Measurements from ENCODE around the gene TXNDC16. TPM values are rescaled to one million over a fixed set of nuclear protein-coding genes. Genes with fewer than 3 reads are reported as not detected.

The TXNDC16 gene
- total RNA-seq, 4 donors from 2014 or later, result 1.5 to 6.1 (median 4.3) TPM

DNA sequence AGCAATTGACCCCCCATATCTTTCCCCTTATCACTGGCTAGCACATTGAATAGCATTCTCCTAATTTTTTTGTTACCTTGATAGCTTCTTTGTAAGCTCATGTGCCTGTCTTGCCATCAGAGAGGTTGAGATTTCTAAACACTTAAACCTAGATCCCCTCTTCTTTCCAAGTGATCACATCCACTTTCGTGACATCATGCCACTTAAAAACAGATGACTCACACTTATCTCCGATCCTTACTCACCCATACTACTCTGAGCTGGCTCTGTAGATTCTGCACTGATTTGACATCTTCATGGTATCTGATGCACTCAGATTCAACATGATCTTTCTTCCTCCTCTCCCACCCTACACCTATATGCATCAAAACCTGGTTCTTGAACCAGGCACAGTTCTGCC lies 10.8 kb upstream of the TXNDC16 start:
- Histone ChIP-seq H3K9me3 (no peaks in the 10 kb centered on the region), H3K27me3 (no peaks in the 10 kb centered on the region), H3K36me3 (no peaks in the 10 kb centered on the region), H3K4me3 (no peak overlapping the region), H3K27ac (no peak overlapping the region), H3K4me1 (no peaks in the 10 kb centered on the region)
- intact Hi-C loops (cut with DNase I), result no loop called here
- 38 to 63% methylated on average over 2 of the region's 2 CpGs for WGBS, 2 donors
- DNase-seq, result no peak
- TF ChIP-seq CTCF (IDR thresholded peaks at IDR 0.05) (no peak), POLR2A (IDR thresholded peaks at IDR 0.05) (no peak)

GRCh38 chr14:52558688-52559087 lies 6.4 kb upstream of the TXNDC16 start:
- no peaks in the 10 kb centered on the region for H3K9me3 ChIP-seq
- H3K4me1 ChIP-seq, result peaks cover 0 to 9% (median 4%) of the 10 kb centered on the region in 3 donors
- no peak for DNase-seq
- no peaks in the 10 kb centered on the region for H3K36me3 ChIP-seq
- no peak overlapping the region for H3K4me3 ChIP-seq
- H3K27me3 ChIP-seq, result no peaks in the 10 kb centered on the region
- 90 to 91% methylated on average over 2 of the region's 2 CpGs for WGBS, 2 donors
- no peak overlapping the region for H3K27ac ChIP-seq
- no peak for TF ChIP-seq CTCF (IDR thresholded peaks at IDR 0.05)
- no peak for TF ChIP-seq POLR2A (IDR thresholded peaks at IDR 0.05)
- intact Hi-C loops (cut with DNase I), result loop anchor here (10.0 kb wide), 1 partner anchor 136 kb away; the partner anchor contains the start of gene ERO1A

GRCh38 chr14:52553671-52554575 lies 1.6 kb upstream of the TXNDC16 start:
- Histone ChIP-seq H3K9me3 (no peaks in the 10 kb centered on the region), H3K27ac (peak overlapping the region; percentile 81 to 94 (median 92)), H3K4me1 (peaks cover 6 to 34% (median 15%) of the 10 kb centered on the region in 3 donors), H3K4me3 (peak overlapping the region; percentile 70 to 98 (median 82)), H3K36me3 (no peaks in the 10 kb centered on the region), H3K27me3 (no peaks in the 10 kb centered on the region)
- peak in 1 of 6 experiments; percentile 4 for TF ChIP-seq CTCF (IDR thresholded peaks at IDR 0.05)
- TF ChIP-seq POLR2A (IDR thresholded peaks at IDR 0.05), result peak in 1 of 4 donors; percentile 42
- DNase-seq, result peak; percentile 5
- WGBS, 2 donors, result 6 to 8% methylated on average over 15 to 16 of the region's 22 CpGs
- intact Hi-C loops (cut with DNase I), result loop anchor here (10.0 kb wide), 1 partner anchor 141 kb away; the partner anchor contains the start of gene ERO1A

DNA sequence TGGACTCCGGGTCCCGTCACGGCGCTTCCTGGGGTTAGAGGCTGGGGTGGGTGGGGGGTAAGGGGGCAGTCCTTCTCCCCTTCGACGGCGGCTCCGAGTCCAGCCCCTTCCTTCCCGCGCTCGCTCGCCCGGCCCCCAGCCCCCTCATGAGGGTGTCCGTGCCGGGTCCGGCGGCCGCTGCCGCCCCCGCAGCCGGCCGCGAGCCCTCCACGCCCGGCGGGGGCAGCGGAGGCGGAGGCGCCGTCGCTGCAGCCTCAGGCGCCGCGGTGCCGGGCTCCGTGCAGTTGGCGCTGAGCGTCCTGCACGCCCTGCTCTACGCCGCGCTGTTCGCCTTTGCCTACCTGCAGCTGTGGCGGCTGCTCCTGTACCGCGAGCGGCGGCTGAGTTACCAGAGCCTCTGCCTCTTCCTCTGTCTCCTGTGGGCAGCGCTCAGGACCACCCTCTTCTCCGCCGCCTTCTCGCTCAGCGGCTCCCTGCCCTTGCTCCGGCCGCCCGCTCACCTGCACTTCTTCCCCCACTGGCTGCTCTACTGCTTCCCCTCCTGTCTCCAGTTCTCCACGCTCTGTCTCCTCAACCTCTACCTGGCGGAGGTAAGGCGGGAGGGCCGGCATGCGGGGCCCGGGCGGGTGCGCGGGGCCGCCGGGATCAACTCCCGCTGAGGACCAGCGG lies 831 bp upstream of the TXNDC16 start:
- intact Hi-C loops (cut with DNase I), result loop anchor here (10.0 kb wide), 1 partner anchor 142 kb away; the partner anchor contains the start of gene ERO1A

More for the DNA sequence above, 831 bp upstream of the TXNDC16 start:
- DNase-seq, result no peak
- 0% methylated on average over 8 to 18 of the region's 69 CpGs for WGBS, 2 donors
- TF ChIP-seq CTCF (IDR thresholded peaks at IDR 0.05) (no peak), POLR2A (IDR thresholded peaks at IDR 0.05) (no peak)
- Histone ChIP-seq H3K4me1 (peaks cover 6 to 34% (median 15%) of the 10 kb centered on the region in 3 donors), H3K36me3 (no peaks in the 10 kb centered on the region), H3K4me3 (peak overlapping the region; percentile 70 to 98 (median 82)), H3K27ac (peak overlapping the region; percentile 81 to 94 (median 92)), H3K27me3 (no peaks in the 10 kb centered on the region), H3K9me3 (no peaks in the 10 kb centered on the region)
